GM18508 (cell line): ENCODE measurements around the gene NDST3.
"Not testable (repeated sequence)": the region's sequence is repeated elsewhere in the genome, so short reads cannot be mapped to it uniquely, and the experiment has no call there.

Experiments used
- ATAC-seq: cut with Tn5 transposase; IDR thresholded peaks from one replicate; pipeline ENCODE4 v1.9.1; 2021; ENCODE audit warnings: moderate number of reproducible peaks; ENCODE audit not compliant: insufficient read depth, unreplicated experiment

The NDST3 gene

DNA sequence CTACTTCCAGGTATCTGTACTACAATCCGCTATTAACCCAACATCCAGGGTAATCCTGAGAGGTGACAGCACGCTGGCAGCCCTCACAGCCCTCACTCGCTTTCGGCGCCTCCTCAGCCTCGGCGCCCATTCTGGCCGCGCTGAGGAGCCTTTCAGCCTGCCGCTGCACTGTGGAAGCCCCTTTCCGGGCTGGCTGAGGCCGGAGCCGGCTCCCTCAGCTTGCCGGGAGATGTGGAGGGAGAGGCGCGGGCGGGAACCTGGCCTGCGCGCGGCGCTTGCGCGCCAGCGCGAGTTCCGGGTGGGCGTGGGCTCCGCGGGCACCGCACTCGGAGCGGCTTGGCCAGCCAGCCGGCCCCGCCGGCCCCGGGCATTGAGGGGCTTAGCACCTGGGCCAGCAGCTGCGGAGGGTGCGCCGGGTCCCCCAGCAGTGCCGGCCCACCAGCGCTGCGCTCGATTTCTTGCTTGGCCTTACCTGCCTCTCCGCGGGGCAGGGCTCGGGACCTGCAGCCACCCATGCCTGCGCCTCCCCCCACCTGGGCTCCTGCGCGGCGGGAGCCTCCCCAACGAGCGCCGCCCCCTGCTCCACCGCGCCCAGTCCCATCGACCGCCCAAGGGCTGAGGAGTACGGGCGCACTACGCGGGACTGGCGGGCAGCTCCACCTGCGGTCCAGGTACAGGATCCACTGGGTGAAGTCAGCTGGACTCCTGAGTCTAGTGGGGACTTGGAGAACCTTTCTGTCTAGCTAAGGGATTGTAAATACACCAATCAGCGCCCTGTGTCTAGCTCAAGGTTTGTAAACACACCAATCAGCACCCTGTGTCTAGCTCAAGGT, 231.2 kb downstream of the NDST3 start:
- ATAC-seq = no peak

DNA sequence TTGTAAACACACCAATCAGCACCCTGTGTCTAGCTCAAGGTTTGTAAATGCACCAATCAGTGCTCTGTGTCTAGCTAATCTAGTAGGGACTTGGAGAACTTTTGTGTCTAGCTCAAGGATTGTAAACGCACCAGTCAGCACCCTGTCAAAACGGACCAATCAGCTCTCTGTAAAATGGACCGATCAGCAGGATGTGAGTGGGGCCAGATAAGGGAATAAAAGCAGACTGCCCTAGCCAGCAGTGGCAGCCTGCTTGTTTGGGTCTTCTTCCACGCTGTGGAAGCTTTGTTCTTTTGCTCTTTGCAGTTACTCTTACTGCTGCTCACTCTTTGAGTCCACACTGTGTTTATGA, 231.8 kb downstream of the NDST3 start:
- not testable (repeated sequence) for ATAC-seq

DNA sequence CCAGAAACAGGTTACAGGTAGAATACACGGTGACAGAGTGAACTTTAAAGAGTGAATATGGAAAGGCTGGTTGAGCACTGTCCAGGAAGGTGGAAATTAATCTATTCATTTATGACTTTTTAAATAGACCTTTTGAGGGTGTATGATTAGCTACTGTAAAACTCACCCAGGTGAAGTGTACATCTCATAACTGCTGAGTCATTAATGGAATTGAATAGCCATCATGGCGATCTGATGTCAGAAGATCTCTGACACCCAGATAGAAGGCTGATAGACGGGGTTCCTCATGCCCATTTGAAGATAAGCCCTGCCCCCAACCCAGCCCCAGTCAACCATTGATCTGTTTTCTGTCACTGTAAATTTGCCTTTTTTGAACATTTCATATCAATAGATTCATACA, 234.5 kb downstream of the NDST3 start:
- no peak for ATAC-seq

DNA sequence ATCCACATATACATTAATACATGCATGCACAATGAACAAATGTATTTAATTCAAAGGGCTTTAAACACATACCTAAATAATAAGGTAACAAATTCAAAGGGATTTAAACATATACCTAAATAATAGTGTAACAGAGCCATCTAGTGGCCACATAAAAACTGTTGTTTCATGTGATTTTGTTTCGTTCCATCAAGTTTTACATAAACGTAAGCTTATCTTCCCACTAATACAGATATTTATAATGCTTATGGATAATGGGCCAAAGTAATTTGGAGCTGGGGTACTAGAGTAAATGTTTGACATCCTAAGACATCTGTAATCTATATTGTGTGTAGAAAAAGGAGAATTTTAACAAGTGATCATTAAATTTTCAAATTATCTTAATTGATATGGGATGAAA, 236.2 kb downstream of the NDST3 start:
- no peak for ATAC-seq

DNA sequence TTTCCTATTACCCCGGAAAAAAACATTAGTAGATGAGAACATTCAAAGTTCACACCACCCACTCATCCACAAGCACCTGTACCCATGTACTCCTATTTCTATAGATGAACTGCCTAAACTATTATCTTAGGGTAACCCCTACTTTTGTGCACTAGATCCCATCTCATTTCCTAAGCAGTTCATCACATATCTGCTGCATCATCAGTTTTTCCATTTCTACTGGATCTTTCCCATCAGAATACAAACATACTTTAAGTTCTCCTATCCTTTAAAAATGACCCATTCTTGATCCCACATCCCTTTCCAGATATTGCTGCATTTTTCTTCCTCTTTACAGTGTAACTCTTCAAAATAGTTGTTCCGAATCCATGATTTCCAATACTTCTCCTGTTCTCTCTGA, 237.5 kb downstream of the NDST3 start:
- no peak for ATAC-seq

DNA sequence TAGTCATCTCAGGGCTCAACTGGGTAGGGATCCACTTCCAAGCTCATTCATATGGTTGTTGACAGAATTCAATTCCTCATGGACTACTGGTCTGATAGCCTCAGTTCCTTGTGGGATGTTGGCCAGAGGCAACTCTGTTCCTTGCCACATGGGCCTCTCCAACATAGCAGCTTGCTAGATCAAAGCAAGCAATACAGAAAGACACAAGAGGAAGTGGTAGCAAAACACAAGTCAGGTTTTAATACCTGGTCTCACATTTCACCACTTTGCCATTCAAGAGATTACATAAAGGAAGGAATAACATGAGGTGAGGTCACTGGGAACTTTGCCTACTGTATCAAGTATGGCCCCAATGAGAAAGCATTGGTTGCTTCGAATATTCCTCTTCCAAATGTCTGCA, 239.4 kb downstream of the NDST3 start:
- no peak for ATAC-seq

DNA sequence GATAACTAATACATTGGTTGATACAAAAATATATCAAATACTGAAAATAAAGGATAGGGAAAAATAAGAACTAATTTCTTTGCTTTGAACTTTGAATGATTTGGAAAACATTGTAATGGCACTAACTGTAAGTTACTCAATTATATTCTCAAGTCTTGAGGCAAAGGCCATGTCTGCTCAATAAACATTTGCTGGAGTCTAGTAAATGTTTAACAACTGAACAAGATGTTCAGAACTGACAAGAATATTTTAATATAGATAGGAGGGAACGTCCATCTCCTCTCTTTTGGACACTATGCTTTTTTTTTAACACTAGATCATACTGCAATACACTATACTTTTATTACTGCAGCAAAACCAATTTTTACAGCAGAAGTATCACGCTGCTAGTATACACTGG, 242.3 kb downstream of the NDST3 start:
- ATAC-seq = no peak

DNA sequence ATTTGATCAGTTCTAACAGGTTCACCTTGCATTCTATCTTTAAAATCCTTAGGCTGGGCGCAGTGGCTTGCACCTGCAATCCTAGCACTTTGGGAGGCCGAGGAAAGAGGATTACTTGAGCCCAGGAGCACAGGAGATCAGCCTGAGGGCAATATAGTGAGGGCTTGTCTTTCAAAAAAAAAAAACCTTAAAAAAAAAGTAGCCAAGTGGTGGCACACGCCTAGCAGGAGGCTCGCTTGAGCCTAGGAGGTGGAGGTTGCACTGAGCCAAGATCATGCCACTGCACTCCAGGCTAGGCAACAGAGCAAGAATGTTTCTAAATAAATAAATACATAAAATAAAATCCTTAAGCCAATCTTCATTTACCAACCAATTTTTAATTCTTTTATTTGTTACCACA, 243.0 kb downstream of the NDST3 start:
- ATAC-seq = no peak

DNA sequence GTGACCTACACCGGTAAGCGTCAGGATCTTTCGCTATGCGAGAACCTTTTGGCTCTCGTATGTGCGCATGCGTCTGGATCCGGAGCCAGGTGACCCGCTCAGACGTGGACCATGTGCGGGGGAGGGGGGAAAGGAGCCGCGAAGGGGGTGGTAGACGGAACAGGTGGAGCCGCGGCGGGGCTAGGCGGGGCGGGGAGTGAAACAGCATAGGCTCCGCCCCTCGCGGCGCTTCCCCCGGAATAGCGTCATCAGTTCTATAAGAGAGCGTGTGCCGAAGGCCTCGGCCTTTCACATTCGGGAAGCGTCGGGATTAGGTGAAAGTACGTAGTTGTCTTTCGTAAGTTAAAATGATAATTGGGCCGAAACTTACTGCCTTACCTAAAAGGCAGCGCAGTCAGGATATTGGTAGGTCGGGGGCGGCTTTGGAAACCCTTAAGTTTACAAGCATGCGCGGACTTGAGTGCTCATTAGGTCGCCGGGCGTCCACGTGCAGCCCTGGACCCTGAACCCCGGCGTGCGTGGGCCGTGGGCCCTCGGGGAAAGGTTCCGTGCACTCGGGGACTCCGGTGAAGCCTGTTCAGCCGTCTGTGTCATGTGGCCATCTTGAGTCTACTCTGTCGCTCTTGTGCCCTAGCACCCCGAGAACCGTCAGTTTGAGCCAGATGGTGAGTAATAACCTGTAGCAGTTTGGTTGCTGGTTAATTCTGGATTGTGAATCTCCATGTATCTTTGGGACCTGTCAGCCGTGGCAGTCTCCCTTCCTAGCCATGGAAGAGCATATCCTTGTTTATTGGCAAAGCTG, 244.4 kb downstream of the NDST3 start:
- peak; percentile 64 for ATAC-seq

DNA sequence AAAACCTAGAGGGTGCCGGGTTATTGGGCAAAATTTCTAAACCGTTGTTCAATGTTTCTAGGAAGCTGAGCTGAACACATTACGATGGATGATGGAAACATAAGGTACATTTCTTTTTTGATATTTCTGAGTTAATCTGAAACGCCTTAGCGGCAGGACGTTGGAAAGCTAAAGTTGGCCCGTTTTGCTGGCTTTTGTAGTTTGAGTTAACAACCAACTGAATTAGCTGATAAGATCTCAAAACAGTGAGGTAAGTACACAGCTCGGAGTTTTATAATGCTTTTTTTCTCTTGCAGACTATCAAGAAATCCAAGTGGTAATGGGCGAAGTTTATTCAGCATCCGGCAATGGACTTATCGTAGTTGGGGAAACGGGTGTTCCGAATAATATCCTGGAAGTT, 245.0 kb downstream of the NDST3 start:
- ATAC-seq = no peak

DNA sequence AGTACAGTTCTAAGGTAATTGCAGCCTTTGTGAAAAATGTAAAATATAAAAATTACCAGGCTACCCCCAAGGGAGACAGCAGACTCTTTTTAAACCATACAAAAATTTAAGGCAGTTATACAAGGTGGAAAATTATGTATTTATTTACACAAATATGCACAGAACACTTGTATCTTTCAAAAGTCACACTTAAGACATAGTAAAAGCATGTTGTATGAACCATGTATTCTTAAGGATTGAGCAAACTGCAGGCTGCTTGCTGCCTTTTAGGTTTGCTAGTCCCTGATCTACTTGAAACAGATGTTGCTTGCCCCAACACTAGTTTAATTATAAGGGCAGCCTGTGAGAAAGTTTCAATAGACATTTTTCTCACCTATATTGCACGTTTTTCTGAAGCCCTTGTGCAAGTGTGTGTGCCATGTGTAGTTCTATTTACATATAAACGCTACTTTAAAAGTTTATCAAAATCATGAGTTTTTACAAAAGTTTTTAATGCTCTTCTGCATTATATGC, 245.7 kb downstream of the NDST3 start:
- no peak for ATAC-seq

DNA sequence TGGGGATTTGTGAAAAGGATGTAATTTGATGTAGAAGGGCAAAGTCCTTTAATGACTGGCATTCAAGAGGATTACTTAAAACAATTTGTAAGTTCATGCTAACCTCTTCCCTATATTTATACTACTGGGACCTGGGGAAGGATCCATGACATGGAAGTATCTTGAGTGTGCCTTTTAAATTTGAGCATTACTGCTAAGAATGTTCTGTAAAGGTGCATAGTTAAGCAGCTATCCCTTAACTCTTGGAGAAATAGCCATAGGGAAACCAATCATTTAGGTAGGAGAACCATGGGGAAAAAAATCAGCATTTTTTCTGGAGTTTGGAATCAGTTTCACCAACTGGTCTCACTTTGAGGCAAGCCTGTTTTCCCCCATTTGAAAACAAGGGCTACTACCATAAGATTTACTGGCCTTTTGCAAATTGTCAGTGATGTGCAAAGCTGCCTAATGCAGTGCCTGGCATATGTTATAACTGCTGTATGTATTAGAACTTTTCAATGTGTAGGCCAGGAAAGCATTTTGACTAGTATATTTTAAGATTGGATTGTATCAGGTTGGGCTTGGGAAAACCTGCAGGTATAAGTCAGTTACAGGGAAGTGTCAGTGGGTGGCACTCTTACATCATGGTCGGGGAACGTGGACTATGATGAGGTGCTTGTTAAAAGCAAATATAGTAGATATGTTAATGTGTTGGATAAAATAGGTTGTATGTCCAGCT, 246.4 kb downstream of the NDST3 start:
- ATAC-seq = peak; percentile 22

DNA sequence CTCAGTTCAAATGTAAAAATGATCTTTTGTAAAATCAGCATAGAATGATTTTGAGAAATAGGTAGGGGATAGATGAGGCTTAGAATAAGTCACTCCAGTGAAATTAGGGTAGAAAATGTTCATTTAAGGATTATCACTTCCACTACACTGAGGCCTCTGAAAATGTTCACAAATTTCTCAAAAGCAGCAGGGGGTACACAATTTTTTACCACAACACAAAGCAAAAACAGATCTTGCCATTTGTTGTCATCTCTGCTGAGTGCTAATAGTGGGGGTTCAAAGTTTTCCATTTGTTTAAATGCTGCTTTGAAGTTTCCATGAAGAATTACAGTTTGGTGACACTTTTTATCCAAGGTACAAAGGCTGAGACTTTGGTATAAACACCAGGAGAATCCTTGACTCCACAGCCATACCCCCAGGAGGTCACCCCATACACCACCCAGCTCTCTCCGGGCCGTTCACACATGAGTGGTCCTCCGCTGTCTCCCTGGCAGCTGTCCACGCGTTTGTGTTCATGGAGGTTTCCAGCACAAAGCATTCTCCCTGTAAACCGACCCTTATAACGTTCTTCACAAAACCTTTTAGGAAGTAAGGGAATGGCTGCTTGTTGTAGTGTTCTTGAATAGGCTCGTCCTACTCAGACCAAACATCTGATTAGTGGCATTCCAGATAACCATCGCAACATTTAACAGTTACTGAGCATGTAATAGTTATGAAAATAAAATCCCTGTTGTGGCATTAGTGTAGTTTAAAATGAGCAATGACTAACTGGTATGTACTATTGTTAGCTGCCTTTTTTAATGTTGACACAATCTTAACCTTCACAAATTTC, 247.5 kb downstream of the NDST3 start:
- no peak for ATAC-seq

DNA sequence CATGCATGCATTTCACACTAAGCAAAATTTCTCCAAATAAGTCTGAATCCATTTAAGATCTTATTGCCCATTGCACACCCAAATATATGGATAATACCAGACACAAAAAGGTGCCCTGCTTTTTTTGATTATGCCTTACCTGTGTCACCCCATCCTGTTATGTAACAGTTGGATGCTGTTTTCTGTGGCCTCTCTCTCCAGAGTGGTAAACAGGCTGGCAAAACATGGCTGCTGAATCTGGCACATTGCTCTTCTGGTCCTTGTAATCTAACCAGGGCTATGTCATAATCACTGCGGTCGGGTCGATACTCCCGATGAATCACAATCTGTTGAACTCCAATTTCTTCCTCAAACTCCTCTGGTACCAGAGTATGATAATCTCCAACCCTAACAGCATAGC, 248.4 kb downstream of the NDST3 start:
- no peak for ATAC-seq

DNA sequence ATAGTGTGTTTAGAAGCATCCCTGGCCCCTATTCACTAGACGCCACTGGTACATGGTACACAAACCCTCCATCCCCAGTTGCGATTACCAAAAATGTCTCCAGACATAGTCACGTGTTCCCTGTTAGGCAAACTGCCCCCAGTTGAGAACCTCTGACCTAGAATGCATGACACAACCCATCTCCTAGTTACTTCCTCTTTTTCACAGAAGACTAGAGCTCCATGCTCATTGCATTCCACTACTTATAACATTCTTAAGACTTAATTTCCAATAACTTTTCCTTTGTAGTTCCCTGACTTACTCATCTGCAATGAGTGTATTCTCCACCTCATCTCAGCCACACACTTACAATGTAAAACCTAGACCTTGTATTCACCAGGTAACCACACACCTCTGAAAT, 249.9 kb downstream of the NDST3 start:
- peak; percentile 40 for ATAC-seq

DNA sequence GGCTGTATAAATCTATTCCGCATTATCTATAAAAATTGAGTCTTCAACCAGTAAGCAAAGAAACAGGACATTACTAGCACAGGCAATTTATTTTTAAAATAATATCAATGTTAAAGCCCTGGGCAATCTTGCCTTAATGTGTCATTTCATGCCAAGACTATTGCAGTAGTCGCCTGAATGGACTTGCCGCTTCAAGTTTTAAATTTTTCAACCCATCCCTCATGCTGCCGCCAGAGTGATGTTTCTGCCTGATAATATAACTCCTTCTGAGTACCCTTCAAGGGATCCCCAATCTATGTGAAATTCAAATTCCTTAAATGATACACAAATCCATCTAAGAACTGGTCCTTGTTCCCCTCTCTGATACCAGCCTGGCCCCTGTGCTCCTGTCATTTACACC, 251.6 kb downstream of the NDST3 start:
- ATAC-seq = no peak

DNA sequence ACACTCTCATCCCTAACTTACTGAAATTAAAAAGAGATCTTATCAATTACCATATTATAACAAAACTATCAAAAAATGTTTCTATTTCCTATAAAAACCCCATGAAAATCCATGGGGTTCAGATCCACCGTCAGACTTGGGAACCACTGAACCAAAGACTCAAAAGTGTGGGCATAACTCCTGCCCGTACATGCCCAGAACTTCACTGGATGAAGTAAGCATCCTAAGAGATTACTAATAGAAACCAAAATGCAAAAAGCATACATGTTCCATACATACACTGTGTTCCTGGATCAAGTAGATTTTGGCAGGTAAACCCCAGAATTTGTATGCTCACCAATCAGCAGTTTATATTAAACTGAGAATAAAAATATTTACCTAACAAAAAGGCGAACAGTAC, 252.4 kb downstream of the NDST3 start:
- ATAC-seq = no peak

DNA sequence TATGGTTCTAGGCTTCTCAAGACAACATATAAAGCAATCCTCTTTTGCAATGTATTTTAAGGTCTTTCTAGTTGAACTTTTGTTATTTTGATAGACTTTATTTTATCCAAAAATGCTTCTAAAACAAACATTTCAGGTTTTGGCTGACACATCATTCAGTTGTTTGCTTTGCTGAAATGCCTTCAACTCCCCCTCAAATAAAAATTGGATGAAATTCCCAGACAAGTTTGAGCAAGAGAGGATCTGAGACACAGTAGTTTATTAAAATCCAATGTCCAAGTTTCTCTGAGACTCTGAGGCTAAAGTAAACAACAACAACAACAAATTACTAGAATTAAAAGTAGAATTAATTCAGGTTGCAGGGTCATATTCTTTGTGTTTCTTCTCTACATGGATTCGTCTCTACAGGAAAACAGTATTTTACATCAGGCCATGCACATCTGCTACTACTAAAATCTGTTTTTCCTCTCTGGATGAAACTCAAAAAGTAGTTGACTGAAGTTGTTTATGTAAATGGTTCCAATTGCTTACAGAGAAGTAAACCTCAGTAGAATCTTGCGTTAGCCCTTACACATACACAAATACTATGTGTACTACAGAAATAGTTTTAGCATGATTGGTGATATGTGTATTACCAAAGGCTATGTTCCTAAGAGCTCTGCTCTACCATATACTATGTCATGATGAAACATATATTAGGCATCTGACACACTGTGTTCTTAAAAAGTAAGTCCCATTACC, 253.6 kb downstream of the NDST3 start:
- ATAC-seq = no peak

DNA sequence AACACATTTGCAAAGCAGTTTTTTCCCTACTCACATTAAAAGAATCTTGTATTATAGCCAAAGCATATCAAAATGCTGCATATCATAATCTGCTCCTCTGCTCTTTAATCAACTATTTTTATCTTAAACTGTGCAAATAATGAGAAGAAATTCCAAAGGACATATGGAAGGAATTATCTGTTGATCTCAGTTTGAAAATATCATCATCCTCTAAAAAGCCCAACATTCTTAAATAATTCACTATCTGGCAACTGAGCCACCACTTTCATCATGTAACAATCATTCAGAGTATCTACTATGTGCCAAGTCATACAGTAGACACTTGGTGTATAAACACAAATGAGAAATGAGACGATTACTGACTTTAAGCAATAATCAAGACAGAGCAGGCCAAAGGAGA, 255.5 kb downstream of the NDST3 start:
- ATAC-seq = no peak
